IPS-18c (cell line): ENCODE data around the gene NAT8L.
"Not testable (repeated sequence)": the region's sequence is repeated elsewhere in the genome, so short reads cannot be mapped to it uniquely, and the experiment has no call there.

ENCODE experiments used
- H3K4me3 ChIP-seq: 2 replicates; pipeline ENCODE4 v1.7.0; 2013; ENCODE audit warnings: low read depth, mild to moderate bottlenecking, low read length, moderate library complexity; ENCODE audit not compliant: insufficient read depth
- H3K9me3 ChIP-seq: one replicate; pipeline ENCODE4 v1.6.1; 2013; ENCODE audit warnings: mild to moderate bottlenecking, low read length, moderate library complexity; ENCODE audit not compliant: control insufficient read depth, insufficient read depth

NAT8L gene

DNA sequence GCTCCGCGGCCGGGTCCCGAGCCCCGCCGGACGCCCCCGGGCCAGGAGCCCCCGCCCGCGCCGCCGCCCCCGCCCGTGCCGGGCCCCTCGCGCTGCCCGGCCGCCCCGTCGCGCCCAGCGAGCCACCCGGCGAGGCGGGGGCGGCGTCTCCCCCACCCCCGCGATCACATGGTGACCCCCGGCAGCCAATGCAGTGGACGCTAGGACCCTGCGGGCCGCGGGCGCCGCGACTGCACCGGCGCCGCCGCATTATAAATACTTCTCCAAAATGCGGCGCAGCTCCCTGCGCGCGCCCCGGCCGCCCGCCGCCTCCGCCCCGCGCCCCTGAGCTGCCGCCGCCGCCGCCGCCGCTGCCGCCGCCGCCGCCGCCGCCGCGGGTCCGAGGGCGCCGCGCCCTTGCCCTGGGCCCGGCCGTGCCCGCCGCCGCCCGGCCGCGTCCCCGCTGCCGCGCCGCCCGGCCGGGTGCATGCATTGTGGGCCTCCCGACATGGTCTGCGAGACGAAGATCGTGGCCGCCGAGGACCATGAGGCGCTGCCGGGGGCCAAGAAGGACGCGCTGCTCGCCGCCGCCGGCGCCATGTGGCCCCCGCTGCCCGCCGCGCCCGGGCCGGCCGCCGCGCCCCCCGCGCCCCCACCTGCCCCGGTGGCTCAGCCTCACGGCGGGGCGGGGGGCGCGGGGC is at the start of gene NAT8L:
Gene NAT8L, plus strand, starts transcription at position 282 of the 680 bp plus-strand sequence. Its CDS starts 185 bp downstream, at position 467.
- Histone ChIP-seq H3K4me3 (peak within 1 kb of the TSS; percentile 49; the same call in 1 of the 2 replicates), H3K9me3 (no peaks in the 10 kb centered on the region)

DNA sequence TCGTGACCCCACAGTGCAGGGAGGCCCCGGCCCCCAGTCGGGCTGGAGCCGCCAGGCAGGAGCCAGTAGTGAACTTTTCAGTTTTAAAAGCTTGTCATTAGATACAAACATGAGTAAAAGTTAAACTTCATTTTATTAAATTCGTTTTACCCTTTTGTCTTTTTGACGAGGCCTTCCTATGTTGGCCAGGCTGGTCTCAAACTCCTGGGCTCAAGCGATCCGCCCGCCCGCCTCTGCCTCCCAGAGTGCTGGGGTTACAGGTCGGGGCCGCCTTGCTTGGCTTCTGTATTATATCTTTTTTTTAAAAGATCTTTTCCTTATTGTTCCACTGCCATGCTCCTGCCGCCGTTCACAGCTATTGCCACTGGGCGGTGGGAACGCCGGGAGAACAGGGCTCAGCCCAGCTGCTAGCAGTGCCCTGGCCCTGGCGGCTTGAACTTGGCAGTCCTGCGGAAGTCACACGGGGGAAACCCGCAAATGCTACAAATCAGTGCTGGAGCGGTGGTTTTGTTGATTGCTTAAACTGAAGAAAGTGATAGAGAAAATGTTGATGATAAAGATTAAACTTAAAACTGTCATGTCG is 49.4 kb upstream of the NAT8L start:
- peak overlapping the region; percentile 100 for H3K4me3 ChIP-seq
- H3K9me3 ChIP-seq: no peaks in the 10 kb centered on the region

DNA sequence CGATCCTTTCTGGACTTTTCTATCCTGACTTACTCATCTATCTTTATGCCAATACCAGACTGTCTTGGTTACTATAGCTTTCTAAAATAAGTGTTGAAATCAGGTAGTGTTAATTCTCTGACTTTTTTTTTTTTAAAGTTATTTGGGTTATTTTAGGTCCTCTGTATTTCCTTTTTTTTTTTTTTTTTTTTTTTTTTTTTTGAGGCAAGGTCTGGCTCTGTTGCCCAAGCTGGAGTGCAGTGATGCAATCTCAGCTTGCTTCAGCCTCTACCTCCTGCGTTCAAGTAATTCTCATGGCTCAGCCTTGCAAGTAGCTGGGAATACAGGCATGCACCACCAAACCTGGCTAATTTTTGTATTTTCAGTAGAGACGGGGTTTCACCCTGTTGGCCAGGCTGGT is 47.5 kb upstream of the NAT8L start:
- Histone ChIP-seq H3K9me3 (no peaks in the 10 kb centered on the region), H3K4me3 (no peak overlapping the region)

DNA sequence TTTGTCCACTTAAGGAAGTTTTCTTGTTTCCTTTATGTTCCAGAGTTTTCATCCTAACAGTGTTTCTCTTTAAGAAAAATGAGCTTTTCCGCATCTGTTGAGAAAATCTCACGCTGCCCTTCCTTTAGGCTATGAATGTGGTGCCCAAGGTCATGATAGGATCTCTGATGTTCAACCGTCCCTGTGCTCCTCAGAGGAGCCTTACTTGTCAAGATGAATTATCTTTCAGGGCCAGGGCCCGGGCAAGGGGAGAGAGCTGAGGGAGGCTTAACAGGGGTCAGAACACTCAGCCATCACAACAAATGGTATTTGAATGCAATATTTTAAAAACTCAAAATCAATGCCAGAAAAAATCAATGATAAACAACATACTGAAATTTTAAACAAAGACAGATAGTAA is 44.1 kb upstream of the NAT8L start:
- no peaks in the 10 kb centered on the region for H3K9me3 ChIP-seq
- H3K4me3 ChIP-seq: no peak overlapping the region

- H3K4me3 ChIP-seq, H3K9me3 ChIP-seq: not testable (repeated sequence)
Observed at GRCh38 chr4:2021358-2022018, 37.6 kb upstream of the NAT8L start.

- Histone ChIP-seq H3K4me3 (no peak overlapping the region), H3K9me3 (peaks cover 2% of the 10 kb centered on the region)
Observed at GRCh38 chr4:2024683-2025082, 34.4 kb upstream of the NAT8L start.

GRCh38 chr4:2025817-2026216 is 33.3 kb upstream of the NAT8L start:
- H3K9me3 ChIP-seq: peaks cover 2% of the 10 kb centered on the region
- no peak overlapping the region for H3K4me3 ChIP-seq

- not testable (repeated sequence) for H3K4me3 ChIP-seq, H3K9me3 ChIP-seq
Observed at GRCh38 chr4:2027120-2027519, 32.0 kb upstream of the NAT8L start.

DNA sequence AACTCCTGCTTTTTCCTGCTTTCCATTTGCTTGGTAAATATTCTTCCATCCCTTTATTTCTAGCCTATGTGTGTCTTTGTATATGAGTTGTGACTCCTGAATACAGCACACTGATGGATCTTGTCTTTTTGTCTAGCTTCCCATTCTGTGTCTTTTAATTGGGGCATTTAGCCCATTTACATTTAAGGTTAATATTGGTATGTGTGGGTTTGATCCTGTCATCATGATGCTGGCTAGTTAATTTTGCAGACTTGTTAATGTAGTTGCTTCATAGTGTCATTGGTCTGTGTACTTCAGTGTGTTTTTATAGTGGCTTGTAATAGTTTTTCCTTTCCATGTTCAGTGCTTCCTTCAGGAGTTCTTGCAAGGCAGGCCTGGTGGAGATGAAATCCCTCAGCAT is 28.0 kb upstream of the NAT8L start:
- not testable (repeated sequence) for H3K4me3 ChIP-seq, H3K9me3 ChIP-seq

- peaks cover 4% of the 10 kb centered on the region for H3K9me3 ChIP-seq
Observed at GRCh38 chr4:2036327-2036726, 22.8 kb upstream of the NAT8L start.

GRCh38 chr4:2036866-2037265 is 22.3 kb upstream of the NAT8L start:
- Histone ChIP-seq H3K4me3 (no peak overlapping the region), H3K9me3 (peaks cover 2% of the 10 kb centered on the region)

More at GRCh38 chr4:2036327-2036726, 22.8 kb upstream of the NAT8L start:
- no peak overlapping the region for H3K4me3 ChIP-seq

GRCh38 chr4:2040391-2041238 is 18.5 kb upstream of the NAT8L start:
- Histone ChIP-seq H3K9me3 (peaks cover 2% of the 10 kb centered on the region), H3K4me3 (peak overlapping the region; percentile 63; the same call in 1 of the 2 replicates)

GRCh38 chr4:2041239-2042130 is 17.6 kb upstream of the NAT8L start:
- H3K9me3 ChIP-seq: peaks cover 2% of the 10 kb centered on the region
- H3K4me3 ChIP-seq: peak overlapping the region; percentile 63

- peaks cover 2% of the 10 kb centered on the region for H3K9me3 ChIP-seq
- H3K4me3 ChIP-seq: peak overlapping the region; percentile 63
Observed at GRCh38 chr4:2042204-2042946, 16.8 kb upstream of the NAT8L start.

GRCh38 chr4:2042947-2043395 is 16.2 kb upstream of the NAT8L start:
- Histone ChIP-seq H3K4me3 (peak overlapping the region; percentile 63; the same call in 1 of the 2 replicates), H3K9me3 (peaks cover 2% of the 10 kb centered on the region)
